NCI-H187 (cell line): ENCODE measurements around the gene C17orf114.

Experiments used
- DNase-seq, 2 experiments: peaks; one replicate each; lab custom pipeline; 2025; lab: John Stamatoyannopoulos, UW

Gene C17orf114

GRCh38 chr17:4788159-4788806 lies 13.8 kb downstream of the C17orf114 start:
- no peak for DNase-seq

- no peak for DNase-seq
Measured at GRCh38 chr17:4786516-4786915, 15.6 kb downstream of the C17orf114 start.

GRCh38 chr17:4786106-4786511 lies 16.0 kb downstream of the C17orf114 start, which contains the start of gene VMO1:
Gene VMO1 (minus strand): TSS chr17:4786364. CDS start chr17:4786352, 12 bp downstream.
- no peak for DNase-seq

- no peak for DNase-seq
Measured at GRCh38 chr17:4785311-4786105, 16.6 kb downstream of the C17orf114 start.

GRCh38 chr17:4782652-4783051 lies 19.5 kb downstream of the C17orf114 start:
- no peak for DNase-seq

- no peak for DNase-seq
Measured at GRCh38 chr17:4780325-4780955, 21.7 kb downstream of the C17orf114 start.

- DNase-seq, result no peak
Measured at GRCh38 chr17:4777969-4778760, 24.0 kb downstream of the C17orf114 start.

- DNase-seq, result no peak
Measured at GRCh38 chr17:4772235-4772613, 29.9 kb downstream of the C17orf114 start.

GRCh38 chr17:4771519-4772234 lies 30.5 kb downstream of the C17orf114 start, which contains the start of gene TM4SF5:
Gene TM4SF5 (plus strand): TSS chr17:4771886. CDS start chr17:4771923, 37 bp downstream.
- DNase-seq, result no peak

- DNase-seq, result no peak
Measured at GRCh38 chr17:4769628-4770027, 32.5 kb downstream of the C17orf114 start.

- no peak for DNase-seq
Measured at GRCh38 chr17:4768298-4768697, 33.8 kb downstream of the C17orf114 start.

GRCh38 chr17:4766723-4767122 lies 35.4 kb downstream of the C17orf114 start:
- no peak for DNase-seq

GRCh38 chr17:4766201-4766600 lies 35.9 kb downstream of the C17orf114 start:
- no peak for DNase-seq

- DNase-seq, result no peak
Measured at GRCh38 chr17:4764595-4764994, 37.5 kb downstream of the C17orf114 start.

GRCh38 chr17:4759776-4760236 lies 42.3 kb downstream of the C17orf114 start:
- no peak for DNase-seq

GRCh38 chr17:4753392-4753791 lies 48.7 kb downstream of the C17orf114 start:
- no peak for DNase-seq

- DNase-seq, result no peak
Measured at GRCh38 chr17:4751932-4752331, 50.2 kb downstream of the C17orf114 start.
